ENCODE results near the gene PDE7B.

The PDE7B gene

GRCh38 chr6:135940616-135941167 lies 89.2 kb downstream of the PDE7B start:
- TF ChIP-seq CTCF (conservative IDR thresholded peaks at IDR 0.05; ENCODE audit: low read depth, low read length), result no peak
- Histone ChIP-seq H2AFZ (ENCODE audit: low read depth) (no peak overlapping the region), H3K4me1 (ENCODE audit: low read depth, poor library complexity, severe bottlenecking) (no peaks in the 10 kb centered on the region), H3K4me3 (IDR thresholded peaks at IDR 0.05; ENCODE audit: insufficient read depth, low read depth, low read length) (no peak overlapping the region), H3K4me2 (no peak overlapping the region), H3K9ac (no peak overlapping the region), H3K36me3 (ENCODE audit: insufficient read depth) (no peaks in the 10 kb centered on the region), H3K27ac (no peak overlapping the region), H3K27me3 (ENCODE audit: insufficient read depth, low read depth) (no peaks in the 10 kb centered on the region), H4K20me1 (ENCODE audit: insufficient read depth) (no peaks in the 10 kb centered on the region), H3K79me2 (ENCODE audit: insufficient read depth, low read depth) (no peaks in the 10 kb centered on the region)

DNA sequence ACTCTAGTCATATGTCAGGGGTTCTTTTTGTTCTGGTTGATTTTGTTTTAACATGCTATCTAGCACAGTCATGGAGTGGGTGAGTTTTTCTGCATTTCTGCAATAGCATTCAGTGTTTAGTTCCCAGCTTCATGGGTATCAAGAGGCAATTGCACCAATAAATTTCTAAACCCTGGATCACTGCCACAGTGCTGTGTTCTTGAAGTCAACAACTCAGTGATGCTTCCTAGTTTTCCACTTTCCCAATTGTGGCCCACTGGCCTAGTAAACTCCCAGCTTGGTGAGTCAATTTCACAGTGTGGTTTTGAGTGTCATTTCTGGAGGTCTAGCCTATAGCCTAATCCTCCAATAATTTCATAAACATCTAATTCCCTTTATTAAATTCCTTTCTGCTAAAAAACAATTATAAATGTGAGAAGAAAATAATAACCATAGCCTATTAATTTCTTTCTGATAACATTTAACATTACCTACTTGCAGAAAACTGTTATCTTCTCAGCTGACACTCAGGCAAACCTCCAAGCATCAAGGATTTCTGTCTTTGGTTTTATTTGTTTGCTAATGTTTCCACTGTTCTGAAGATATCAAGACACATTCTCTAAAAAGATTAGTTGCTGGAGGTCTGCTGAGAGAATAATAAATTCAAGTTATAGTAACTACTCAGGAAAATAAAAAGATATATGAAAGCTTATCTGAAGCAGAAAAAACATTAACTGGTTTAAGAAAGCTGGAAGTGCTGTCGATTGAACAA lies 89.9 kb downstream of the PDE7B start:
- Histone ChIP-seq H3K79me2 (ENCODE audit: insufficient read depth, low read depth) (no peaks in the 10 kb centered on the region), H2AFZ (ENCODE audit: low read depth) (no peak overlapping the region), H3K4me3 (IDR thresholded peaks at IDR 0.05; ENCODE audit: insufficient read depth, low read depth, low read length) (no peak overlapping the region), H3K36me3 (ENCODE audit: insufficient read depth) (no peaks in the 10 kb centered on the region), H4K20me1 (ENCODE audit: insufficient read depth) (no peaks in the 10 kb centered on the region), H3K9ac (no peak overlapping the region), H3K4me1 (ENCODE audit: low read depth, poor library complexity, severe bottlenecking) (no peaks in the 10 kb centered on the region), H3K27ac (no peak overlapping the region), H3K4me2 (no peak overlapping the region), H3K27me3 (ENCODE audit: insufficient read depth, low read depth) (no peaks in the 10 kb centered on the region)
- no peak for TF ChIP-seq CTCF (conservative IDR thresholded peaks at IDR 0.05; ENCODE audit: low read depth, low read length)

- Histone ChIP-seq H3K4me2 (no peak overlapping the region), H2AFZ (ENCODE audit: low read depth) (no peak overlapping the region), H3K27ac (no peak overlapping the region), H3K79me2 (ENCODE audit: insufficient read depth, low read depth) (no peaks in the 10 kb centered on the region), H3K4me3 (IDR thresholded peaks at IDR 0.05; ENCODE audit: insufficient read depth, low read depth, low read length) (no peak overlapping the region), H3K4me1 (ENCODE audit: low read depth, poor library complexity, severe bottlenecking) (no peaks in the 10 kb centered on the region), H3K36me3 (ENCODE audit: insufficient read depth) (no peaks in the 10 kb centered on the region), H3K27me3 (ENCODE audit: insufficient read depth, low read depth) (no peaks in the 10 kb centered on the region), H3K9ac (no peak overlapping the region), H4K20me1 (ENCODE audit: insufficient read depth) (no peaks in the 10 kb centered on the region)
- TF ChIP-seq CTCF (conservative IDR thresholded peaks at IDR 0.05; ENCODE audit: low read depth, low read length), result no peak
Measured at GRCh38 chr6:135944120-135944519, 92.6 kb downstream of the PDE7B start.

DNA sequence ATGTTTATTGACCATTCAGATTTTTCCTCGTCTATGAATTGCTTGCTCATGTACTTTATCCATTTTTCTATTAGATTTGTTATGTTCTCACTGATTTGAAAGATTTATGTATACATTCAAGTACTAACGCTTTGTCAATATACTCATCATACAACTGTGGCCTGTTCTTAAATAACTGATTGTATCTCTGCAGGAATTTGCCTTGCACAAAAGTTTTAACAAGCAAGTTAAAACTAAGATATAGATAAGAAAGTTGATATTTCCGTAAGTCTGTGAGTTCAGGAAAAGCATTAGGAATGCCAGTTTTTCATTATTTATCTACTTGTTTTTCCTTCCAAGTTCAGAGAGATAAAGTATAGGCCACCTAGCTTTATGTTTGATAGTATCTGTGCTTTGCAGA lies 95.2 kb downstream of the PDE7B start:
- Histone ChIP-seq H3K9ac (no peak overlapping the region), H3K36me3 (ENCODE audit: insufficient read depth) (no peaks in the 10 kb centered on the region), H3K27ac (no peak overlapping the region), H3K27me3 (ENCODE audit: insufficient read depth, low read depth) (no peaks in the 10 kb centered on the region), H3K4me2 (no peak overlapping the region), H4K20me1 (ENCODE audit: insufficient read depth) (no peaks in the 10 kb centered on the region), H2AFZ (ENCODE audit: low read depth) (no peak overlapping the region), H3K79me2 (ENCODE audit: insufficient read depth, low read depth) (no peaks in the 10 kb centered on the region), H3K4me3 (IDR thresholded peaks at IDR 0.05; ENCODE audit: insufficient read depth, low read depth, low read length) (no peak overlapping the region), H3K4me1 (ENCODE audit: low read depth, poor library complexity, severe bottlenecking) (no peaks in the 10 kb centered on the region)
- TF ChIP-seq CTCF (conservative IDR thresholded peaks at IDR 0.05; ENCODE audit: low read depth, low read length), result no peak
